Large intestine (tissue), 3 donors: ENCODE data around the gene EFCAB6. TPM values are rescaled to one million over a fixed set of nuclear protein-coding genes. Genes with fewer than 3 reads are reported as not detected.

Experiments used
- DNase-seq, 2 donors: peaks; one replicate each; pipeline versions ENCODE4 v3.0.0 to v3.0.0-alpha.2; 2013
- H3K27ac ChIP-seq: one replicate; pipeline ENCODE4 v1.5.1; 2013; ENCODE audit warnings: low read length
- H3K27me3 ChIP-seq: 2 replicates; pipeline ENCODE4 v1.6.1; 2013; ENCODE audit warnings: low read length; ENCODE audit not compliant: control insufficient read depth, insufficient read depth
- H3K36me3 ChIP-seq: 2 replicates; pipeline ENCODE4 v1.6.1; 2013; ENCODE audit warnings: low read length; ENCODE audit not compliant: control insufficient read depth, insufficient read depth
- H3K4me1 ChIP-seq: one replicate; pipeline ENCODE4 v1.6.1; 2013; ENCODE audit warnings: low read length; ENCODE audit not compliant: control insufficient read depth, insufficient read depth
- H3K4me3 ChIP-seq: one replicate; pipeline ENCODE4 v1.5.1; 2013; ENCODE audit warnings: low read length
- H3K9me3 ChIP-seq: one replicate; pipeline ENCODE4 v1.6.1; 2013; ENCODE audit warnings: mild to moderate bottlenecking, low read depth, low read length, moderate library complexity; ENCODE audit not compliant: control insufficient read depth
- WGBS: methylation state at CpG from one replicate; pipeline ENCODE4 v1.1.5; 2013; ENCODE audit warnings: low lambda C conversion rate; ENCODE audit not compliant: insufficient coverage; 5-methylcytosine and 5-hydroxymethylcytosine counted together
- polyA plus RNA-seq: library from polyadenylated mRNA; unstranded; fragments of 120-200 nt; gene quantifications from one replicate; pipeline ENCODE4 v1.2.1, GENCODE V29; 2013

Gene EFCAB6
- polyA plus RNA-seq, 1 donor, result 1.5 TPM

DNA sequence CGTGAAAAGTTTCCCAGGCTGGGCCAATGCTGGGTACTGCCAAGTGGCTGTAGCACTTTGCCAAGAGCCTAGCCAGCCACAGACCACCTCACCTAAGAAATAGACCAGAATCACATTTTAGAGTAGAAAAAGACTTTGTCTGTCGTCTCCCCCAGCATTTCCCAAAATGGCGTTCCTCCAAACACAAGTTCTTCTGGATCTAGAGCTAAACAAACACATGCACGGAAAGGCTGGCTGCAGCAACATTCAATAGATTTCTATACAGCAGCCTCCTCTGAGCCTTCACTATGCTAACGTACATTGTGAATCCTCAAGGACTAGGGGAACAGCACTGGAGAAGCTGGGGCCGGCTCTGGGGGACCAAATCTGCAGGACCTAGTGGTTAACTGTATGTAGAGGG lies 65.0 kb downstream of the EFCAB6 start:
- no peaks in the 10 kb centered on the region for H3K36me3 ChIP-seq
- H3K27me3 ChIP-seq, result no peaks in the 10 kb centered on the region
- 80% methylated on average over 3 of the region's 6 CpGs for WGBS
- H3K9me3 ChIP-seq, result no peaks in the 10 kb centered on the region
- H3K4me3 ChIP-seq, result no peak overlapping the region
- no peak for DNase-seq
- no peak overlapping the region for H3K27ac ChIP-seq
- no peaks in the 10 kb centered on the region for H3K4me1 ChIP-seq

- Histone ChIP-seq H3K27me3 (no peaks in the 10 kb centered on the region), H3K27ac (no peak overlapping the region), H3K4me3 (no peak overlapping the region), H3K9me3 (no peaks in the 10 kb centered on the region), H3K36me3 (no peaks in the 10 kb centered on the region), H3K4me1 (no peaks in the 10 kb centered on the region)
- 87% methylated on average over 4 of the region's 13 CpGs for WGBS
- DNase-seq, result no peak
Observed at GRCh38 chr22:43745783-43746356, 66.2 kb downstream of the EFCAB6 start.

DNA sequence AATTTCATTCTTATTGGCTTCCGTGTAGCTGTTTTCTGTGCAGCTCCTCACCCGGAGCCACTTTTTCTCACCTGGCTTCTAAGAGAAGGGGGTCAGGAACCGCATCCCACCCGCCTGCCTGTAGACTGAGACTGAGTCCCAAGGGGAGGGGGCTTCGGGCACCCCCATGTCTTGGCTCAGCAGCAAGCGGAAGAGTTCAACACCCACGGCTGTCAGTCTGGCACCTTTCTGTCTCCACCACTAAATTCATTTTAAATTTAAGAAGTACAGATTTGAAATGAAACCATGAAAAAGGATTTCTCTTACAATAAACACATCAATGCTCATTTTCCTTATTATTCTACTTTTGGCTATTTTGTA lies 66.7 kb downstream of the EFCAB6 start:
- WGBS, result no CpG with 5 or more reads among the region's 7 CpGs
- Histone ChIP-seq H3K9me3 (no peaks in the 10 kb centered on the region), H3K4me1 (no peaks in the 10 kb centered on the region), H3K36me3 (no peaks in the 10 kb centered on the region), H3K27me3 (no peaks in the 10 kb centered on the region), H3K4me3 (no peak overlapping the region), H3K27ac (no peak overlapping the region)
- DNase-seq, result no peak

- H3K9me3 ChIP-seq, result no peaks in the 10 kb centered on the region
- H3K4me3 ChIP-seq, result no peak overlapping the region
- H3K4me1 ChIP-seq, result no peaks in the 10 kb centered on the region
- no peaks in the 10 kb centered on the region for H3K27me3 ChIP-seq
- DNase-seq, result no peak
- no peaks in the 10 kb centered on the region for H3K36me3 ChIP-seq
- no peak overlapping the region for H3K27ac ChIP-seq
- WGBS, result no CpG with 5 or more reads among the region's 9 CpGs
Observed at GRCh38 chr22:43744700-43745410, 67.2 kb downstream of the EFCAB6 start.

DNA sequence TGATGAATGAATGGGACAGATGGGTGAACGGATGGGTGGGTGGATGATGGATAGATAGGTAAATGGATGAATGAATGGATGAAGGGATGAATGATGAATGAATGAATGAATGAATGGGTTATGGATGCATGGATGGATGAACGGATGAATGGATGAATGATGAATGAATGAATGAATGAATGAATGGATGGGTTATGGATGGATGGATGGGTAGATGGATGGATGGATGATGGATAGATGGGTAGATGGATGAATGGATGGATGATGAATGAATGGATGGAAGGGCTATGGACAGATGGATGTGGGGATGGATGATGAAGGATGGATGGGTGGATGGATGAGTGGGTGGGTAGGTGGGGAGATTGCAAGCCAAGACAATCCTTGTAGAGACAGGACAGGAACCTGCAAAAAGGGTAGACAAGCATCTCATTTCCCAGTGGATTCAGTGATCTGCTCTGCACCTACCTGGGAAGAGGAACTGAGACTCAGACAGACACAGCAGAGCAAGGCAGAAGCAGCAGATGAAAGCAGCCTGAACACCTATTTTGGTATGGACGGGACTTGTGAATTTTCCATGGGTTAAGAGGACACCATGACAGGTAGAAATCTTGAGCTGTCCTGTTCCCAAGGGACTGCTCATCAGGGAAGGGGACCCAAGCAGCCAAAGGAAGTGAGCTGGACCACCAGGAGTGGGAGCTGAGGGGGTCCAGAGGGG lies 68.0 kb downstream of the EFCAB6 start:
- Histone ChIP-seq H3K4me1 (no peaks in the 10 kb centered on the region), H3K9me3 (no peaks in the 10 kb centered on the region), H3K36me3 (no peaks in the 10 kb centered on the region), H3K27me3 (no peaks in the 10 kb centered on the region), H3K4me3 (no peak overlapping the region), H3K27ac (no peak overlapping the region)
- WGBS, result 100% methylated on average over 1 of the region's 3 CpGs
- DNase-seq, result no peak

- H3K27ac ChIP-seq, result no peak overlapping the region
- no peak for DNase-seq
- 83% methylated on average over 1 of the region's 4 CpGs for WGBS
- H3K27me3 ChIP-seq, result no peaks in the 10 kb centered on the region
- H3K9me3 ChIP-seq, result no peaks in the 10 kb centered on the region
- no peak overlapping the region for H3K4me3 ChIP-seq
- no peaks in the 10 kb centered on the region for H3K4me1 ChIP-seq
- H3K36me3 ChIP-seq, result no peaks in the 10 kb centered on the region
Observed at GRCh38 chr22:43743131-43743530, 69.0 kb downstream of the EFCAB6 start.

- H3K27ac ChIP-seq, result no peak overlapping the region
- no peak for DNase-seq
- no peaks in the 10 kb centered on the region for H3K36me3 ChIP-seq
- no peaks in the 10 kb centered on the region for H3K27me3 ChIP-seq
- no peaks in the 10 kb centered on the region for H3K9me3 ChIP-seq
- H3K4me1 ChIP-seq, result no peaks in the 10 kb centered on the region
- H3K4me3 ChIP-seq, result no peak overlapping the region
- WGBS, result 92% methylated on average over 2 of the region's 15 CpGs
Observed at GRCh38 chr22:43742154-43742950, 69.8 kb downstream of the EFCAB6 start.

GRCh38 chr22:43740587-43741270 lies 71.4 kb downstream of the EFCAB6 start:
- H3K4me1 ChIP-seq, result no peaks in the 10 kb centered on the region
- DNase-seq, result no peak
- no CpG with 5 or more reads among the region's 19 CpGs for WGBS

GRCh38 chr22:43739851-43740379 lies 72.2 kb downstream of the EFCAB6 start:
- Histone ChIP-seq H3K27ac (no peak overlapping the region), H3K9me3 (no peaks in the 10 kb centered on the region), H3K4me3 (no peak overlapping the region), H3K36me3 (no peaks in the 10 kb centered on the region), H3K27me3 (no peaks in the 10 kb centered on the region), H3K4me1 (no peaks in the 10 kb centered on the region)
- no CpG with 5 or more reads among the region's 11 CpGs for WGBS
- no peak for DNase-seq

More at GRCh38 chr22:43740587-43741270, 71.4 kb downstream of the EFCAB6 start:
- Histone ChIP-seq H3K9me3 (no peaks in the 10 kb centered on the region), H3K4me3 (no peak overlapping the region), H3K36me3 (no peaks in the 10 kb centered on the region), H3K27me3 (no peaks in the 10 kb centered on the region), H3K27ac (no peak overlapping the region)
